K562 (cell line): ENCODE measurements around the gene SOCS7. TPM values are rescaled to one million over a fixed set of nuclear protein-coding genes. Genes with fewer than 3 reads are reported as not detected.

Source experiments
- BACH1 ChIP-seq: fragments of 200-800 bp; sonication (Bioruptor generic); IDR thresholded peaks from 2 replicates; pipeline ENCODE4 v1.6.1; 2016; ENCODE audit warnings: missing genetic modification characterization, missing compliant biosample characterization
- BHLHE40 ChIP-seq: IDR thresholded peaks from 2 replicates; pipeline ENCODE4 v1.6.1; 2011; ENCODE audit warnings: low read length, improper control_type of control experiment
- HDAC6 ChIP-seq: IDR thresholded peaks from 2 replicates; pipeline ENCODE4 v1.6.1; 2012; ENCODE audit warnings: low read depth, mild to moderate bottlenecking, control low read depth, inconsistent platforms, low read length, moderate library complexity
- HMGN3 ChIP-seq: IDR thresholded peaks from 2 replicates; pipeline ENCODE4 v1.6.1; 2011; ENCODE audit warnings: borderline replicate concordance, low read depth, mild to moderate bottlenecking, mixed read lengths, low read length; ENCODE audit not compliant: insufficient read length; ENCODE audit errors: extremely low read depth
- HSF4 ChIP-seq: fragments of 250-450 bp; sonication (Bioruptor Pico); IDR thresholded peaks from 2 replicates; pipeline ENCODE4 v2.1.2; 2022; ENCODE audit warnings: mild to moderate bottlenecking, moderate library complexity, borderline replicate concordance
- MCM5 ChIP-seq: fragments of 450-650 bp; IDR thresholded peaks from 2 replicates; pipeline ENCODE4 v1.6.1; 2016; ENCODE audit warnings: low read depth
- REST ChIP-seq, 2 experiments: fragments of 450-650 bp; formaldehyde crosslinking in 1 of 2; IDR thresholded peaks; 2 replicates each; pipeline versions ENCODE4 v1.4.0 to v1.6.1; 2014 to 2020; ENCODE audit warnings: mild to moderate bottlenecking in 2 of 2, borderline replicate concordance in 1 of 2, low read depth in 1 of 2
- RFX1 ChIP-seq: fragments of 450-650 bp; IDR thresholded peaks from 2 replicates; pipeline ENCODE4 v1.6.1; 2016; ENCODE audit warnings: mild to moderate bottlenecking, moderate library complexity
- THAP7 ChIP-seq: fragments of 250-450 bp; sonication (Bioruptor Pico); IDR thresholded peaks from 2 replicates; pipeline ENCODE4 v1.5.0; 2021
- ZBTB7A ChIP-seq: IDR thresholded peaks from 2 replicates; pipeline ENCODE4 v1.6.1; 2011; ENCODE audit warnings: low read depth, mild to moderate bottlenecking, low read length, moderate library complexity, borderline replicate concordance; ENCODE audit not compliant: control insufficient read depth
- polyA plus RNA-seq, 8 experiments: library from polyadenylated mRNA; depleted of rRNA in 4 of 8; stranded (reverse) in 5 of 8; unstranded in 3 of 8; fragments of >200 nt; fragmentation: Nextera tagmentation in 2 of 8; fragmentation: Illumina TruSeq in 1 of 8; extraction: Ambion mirVana in 2 of 8; extraction: Trizol in 1 of 8; gene quantifications; 2 replicates each; pipeline versions ENCODE4 v1.2.1 to v1.2.3, GENCODE V29; 2011 to 2014; ENCODE audit warnings: inconsistent platforms in 1 of 8, missing spikeins in 1 of 8
- total RNA-seq, 7 experiments: library from RNA; depleted of rRNA in 6 of 7; stranded (reverse); fragments of >200 nt in 6 of 7; fragmentation: Illumina TruSeq in 2 of 7; extraction: Trizol in 2 of 7; gene quantifications; 2 replicates each; pipeline versions ENCODE4 v1.2.1 to v1.2.3, GENCODE V29; 2011 to 2021; ENCODE audit warnings: low replicate concordance in 1 of 7
- TF ChIP-seq, protein P1 (sequence below): fragments of 250-450 bp; sonication (Bioruptor Pico); IDR thresholded peaks from 2 replicates; pipeline ENCODE4 v1.5.0; 2020; ENCODE audit warnings: mild to moderate bottlenecking
- TF ChIP-seq, protein P2 (sequence below): fragments of 200-400 bp; formaldehyde crosslinking; IDR thresholded peaks from 2 replicates; pipeline ENCODE4 v1.6.1; 2017; ENCODE audit warnings: mild to moderate bottlenecking, low read depth, low read length, moderate library complexity
- TF ChIP-seq, protein P3 (sequence below): fragments of 250-450 bp; sonication (Bioruptor Pico); IDR thresholded peaks from 2 replicates; pipeline ENCODE4 v1.8.0; 2021; ENCODE audit warnings: moderate library complexity, mild to moderate bottlenecking, inconsistent platforms

Gene SOCS7
- total and polyA plus RNA-seq, 9 of the 15 experiments (the other 6 are each of a cell fraction or from before 2014, with no cell fraction given), result 0.94 to 14.5 (median 8.2) TPM

GRCh38 chr17:38444151-38444550 is 92.5 kb downstream of the SOCS7 start (continued):
- TF ChIP-seq, protein P1, sequence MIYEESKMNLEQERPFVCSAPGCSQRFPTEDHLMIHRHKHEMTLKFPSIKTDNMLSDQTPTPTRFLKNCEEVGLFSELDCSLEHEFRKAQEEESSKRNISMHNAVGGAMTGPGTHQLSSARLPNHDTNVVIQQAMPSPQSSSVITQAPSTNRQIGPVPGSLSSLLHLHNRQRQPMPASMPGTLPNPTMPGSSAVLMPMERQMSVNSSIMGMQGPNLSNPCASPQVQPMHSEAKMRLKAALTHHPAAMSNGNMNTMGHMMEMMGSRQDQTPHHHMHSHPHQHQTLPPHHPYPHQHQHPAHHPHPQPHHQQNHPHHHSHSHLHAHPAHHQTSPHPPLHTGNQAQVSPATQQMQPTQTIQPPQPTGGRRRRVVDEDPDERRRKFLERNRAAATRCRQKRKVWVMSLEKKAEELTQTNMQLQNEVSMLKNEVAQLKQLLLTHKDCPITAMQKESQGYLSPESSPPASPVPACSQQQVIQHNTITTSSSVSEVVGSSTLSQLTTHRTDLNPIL (CRISPR knock-in tag), result no peak
- TF ChIP-seq ZBTB7A, result peak; percentile 66; the same call in 1 of the 2 replicates
- TF ChIP-seq, protein P2, sequence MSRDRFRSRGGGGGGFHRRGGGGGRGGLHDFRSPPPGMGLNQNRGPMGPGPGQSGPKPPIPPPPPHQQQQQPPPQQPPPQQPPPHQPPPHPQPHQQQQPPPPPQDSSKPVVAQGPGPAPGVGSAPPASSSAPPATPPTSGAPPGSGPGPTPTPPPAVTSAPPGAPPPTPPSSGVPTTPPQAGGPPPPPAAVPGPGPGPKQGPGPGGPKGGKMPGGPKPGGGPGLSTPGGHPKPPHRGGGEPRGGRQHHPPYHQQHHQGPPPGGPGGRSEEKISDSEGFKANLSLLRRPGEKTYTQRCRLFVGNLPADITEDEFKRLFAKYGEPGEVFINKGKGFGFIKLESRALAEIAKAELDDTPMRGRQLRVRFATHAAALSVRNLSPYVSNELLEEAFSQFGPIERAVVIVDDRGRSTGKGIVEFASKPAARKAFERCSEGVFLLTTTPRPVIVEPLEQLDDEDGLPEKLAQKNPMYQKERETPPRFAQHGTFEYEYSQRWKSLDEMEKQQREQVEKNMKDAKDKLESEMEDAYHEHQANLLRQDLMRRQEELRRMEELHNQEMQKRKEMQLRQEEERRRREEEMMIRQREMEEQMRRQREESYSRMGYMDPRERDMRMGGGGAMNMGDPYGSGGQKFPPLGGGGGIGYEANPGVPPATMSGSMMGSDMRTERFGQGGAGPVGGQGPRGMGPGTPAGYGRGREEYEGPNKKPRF, result no peak
- TF ChIP-seq, protein P3, sequence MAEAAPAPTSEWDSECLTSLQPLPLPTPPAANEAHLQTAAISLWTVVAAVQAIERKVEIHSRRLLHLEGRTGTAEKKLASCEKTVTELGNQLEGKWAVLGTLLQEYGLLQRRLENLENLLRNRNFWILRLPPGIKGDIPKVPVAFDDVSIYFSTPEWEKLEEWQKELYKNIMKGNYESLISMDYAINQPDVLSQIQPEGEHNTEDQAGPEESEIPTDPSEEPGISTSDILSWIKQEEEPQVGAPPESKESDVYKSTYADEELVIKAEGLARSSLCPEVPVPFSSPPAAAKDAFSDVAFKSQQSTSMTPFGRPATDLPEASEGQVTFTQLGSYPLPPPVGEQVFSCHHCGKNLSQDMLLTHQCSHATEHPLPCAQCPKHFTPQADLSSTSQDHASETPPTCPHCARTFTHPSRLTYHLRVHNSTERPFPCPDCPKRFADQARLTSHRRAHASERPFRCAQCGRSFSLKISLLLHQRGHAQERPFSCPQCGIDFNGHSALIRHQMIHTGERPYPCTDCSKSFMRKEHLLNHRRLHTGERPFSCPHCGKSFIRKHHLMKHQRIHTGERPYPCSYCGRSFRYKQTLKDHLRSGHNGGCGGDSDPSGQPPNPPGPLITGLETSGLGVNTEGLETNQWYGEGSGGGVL, result no peak
- peak; percentile 88 for TF ChIP-seq REST (IDR thresholded peaks at IDR 0.05; ENCODE audit: borderline replicate concordance)
- no peak for TF ChIP-seq REST (CRISPR knock-in tag; IDR thresholded peaks at IDR 0.05; ENCODE audit: low read depth)
- no peak for TF ChIP-seq THAP7
- TF ChIP-seq RFX1, result peak; percentile 88
- no peak for TF ChIP-seq HMGN3
- no peak for TF ChIP-seq MCM5
- no peak for TF ChIP-seq HSF4 (CRISPR knock-in tag)
- TF ChIP-seq BACH1 (tag), result no peak
- TF ChIP-seq HDAC6, result no peak
- TF ChIP-seq BHLHE40, result peak; percentile 31; the same call in 1 of the 2 replicates
